Lower lobe of right lung (tissue), 2 donors: ENCODE data around the gene FLT1. TPM values are rescaled to one million over a fixed set of nuclear protein-coding genes. Genes with fewer than 3 reads are reported as not detected.

Experiments used
- ATAC-seq, 2 donors: fragments of 200-7000 bp; cut with Tn5 transposase; one replicate each; pipeline ENCODE4 v1.9.1; 2020 to 2022; ENCODE audit warnings: mild to moderate bottlenecking in 2 of 2, moderate library complexity in 2 of 2
- DNase-seq: peaks from one replicate; pipeline ENCODE4 v3.0.0-alpha.2; 2020
- H3K27ac ChIP-seq: fragments of 200-600 bp; one replicate; pipeline ENCODE4 v1.8.0; 2022
- H3K27me3 ChIP-seq: fragments of 200-600 bp; one replicate; pipeline ENCODE4 v1.8.0; 2022; ENCODE audit warnings: low read depth
- H3K36me3 ChIP-seq: fragments of 200-600 bp; one replicate; pipeline ENCODE4 v1.8.0; 2022; ENCODE audit warnings: mild to moderate bottlenecking
- H3K4me1 ChIP-seq: fragments of 200-600 bp; one replicate; pipeline ENCODE4 v1.8.0; 2022
- H3K4me3 ChIP-seq: fragments of 200-600 bp; one replicate; pipeline ENCODE4 v1.8.0; 2022; ENCODE audit warnings: mild to moderate bottlenecking
- H3K9me3 ChIP-seq: fragments of 200-600 bp; one replicate; pipeline ENCODE4 v1.8.0; 2022
- intact Hi-C: fragments of 100-400 bp; cut with DNase I; formaldehyde crosslinking; loops from one replicate; pipeline ENCODE4 v1.11.0; 2022
- total RNA-seq: library from RNA; stranded (reverse); fragmentation: NEBNext Ultra II Directional; extraction: Animal tissue kit (Norgen Biotek cat#: 25700); gene quantifications from one replicate; pipeline ENCODE4 v1.2.1, GENCODE V29; 2021
- TF ChIP-seq, protein P1 (sequence below): fragments of 200-600 bp; IDR thresholded peaks from one replicate; pipeline ENCODE4 v1.8.0; 2022; ENCODE audit warnings: antibody characterized with exemption, mild to moderate bottlenecking
- donor health status: DM: no; HTN: yes; CAD: no; lungs with severe emphysema.

Gene FLT1
- total RNA-seq, 1 donor from 2014 or later = 41.9 TPM

- TF ChIP-seq, protein P1, sequence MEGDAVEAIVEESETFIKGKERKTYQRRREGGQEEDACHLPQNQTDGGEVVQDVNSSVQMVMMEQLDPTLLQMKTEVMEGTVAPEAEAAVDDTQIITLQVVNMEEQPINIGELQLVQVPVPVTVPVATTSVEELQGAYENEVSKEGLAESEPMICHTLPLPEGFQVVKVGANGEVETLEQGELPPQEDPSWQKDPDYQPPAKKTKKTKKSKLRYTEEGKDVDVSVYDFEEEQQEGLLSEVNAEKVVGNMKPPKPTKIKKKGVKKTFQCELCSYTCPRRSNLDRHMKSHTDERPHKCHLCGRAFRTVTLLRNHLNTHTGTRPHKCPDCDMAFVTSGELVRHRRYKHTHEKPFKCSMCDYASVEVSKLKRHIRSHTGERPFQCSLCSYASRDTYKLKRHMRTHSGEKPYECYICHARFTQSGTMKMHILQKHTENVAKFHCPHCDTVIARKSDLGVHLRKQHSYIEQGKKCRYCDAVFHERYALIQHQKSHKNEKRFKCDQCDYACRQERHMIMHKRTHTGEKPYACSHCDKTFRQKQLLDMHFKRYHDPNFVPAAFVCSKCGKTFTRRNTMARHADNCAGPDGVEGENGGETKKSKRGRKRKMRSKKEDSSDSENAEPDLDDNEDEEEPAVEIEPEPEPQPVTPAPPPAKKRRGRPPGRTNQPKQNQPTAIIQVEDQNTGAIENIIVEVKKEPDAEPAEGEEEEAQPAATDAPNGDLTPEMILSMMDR = no peak
- Histone ChIP-seq H3K27ac (peak overlapping the region; percentile 62), H3K27me3 (peaks cover 32% of the 10 kb centered on the region), H3K4me1 (peaks cover 18% of the 10 kb centered on the region), H3K9me3 (no peaks in the 10 kb centered on the region), H3K36me3 (no peaks in the 10 kb centered on the region), H3K4me3 (peak overlapping the region; percentile 50)
- intact Hi-C loops = no loop called here
- peak; percentile 69 to 74 for ATAC-seq
- DNase-seq = peak; percentile 67
Observed at GRCh38 chr13:28532388-28533124, 37.6 kb upstream of the FLT1 start.

DNA sequence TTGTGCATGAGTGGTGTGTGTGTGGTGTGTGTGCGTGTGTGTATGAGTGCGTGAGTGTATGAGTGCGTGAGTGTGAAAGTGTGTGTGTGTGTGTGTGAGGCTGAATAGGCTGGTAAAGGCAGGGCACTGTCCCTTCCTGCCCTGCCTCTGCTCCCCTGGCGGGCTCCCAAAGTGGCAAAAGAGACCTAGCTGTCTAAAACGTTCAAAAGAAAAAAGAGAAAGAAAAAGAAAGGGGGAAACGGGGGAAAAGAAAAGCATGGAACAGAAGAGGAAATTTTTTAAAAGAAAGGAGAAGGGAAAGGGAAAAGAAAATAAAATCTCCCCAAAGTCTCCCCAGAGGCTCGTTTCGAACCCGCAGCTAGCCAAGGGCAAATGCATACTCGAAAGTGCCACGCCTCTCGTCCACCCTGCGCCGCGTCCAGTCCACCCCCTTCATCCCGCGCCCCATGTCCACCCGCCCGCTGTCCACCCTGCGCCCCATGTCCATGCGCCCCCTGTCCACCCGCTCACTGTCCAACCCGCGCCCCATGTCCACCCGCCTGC is 37.0 kb upstream of the FLT1 start:
- Histone ChIP-seq H3K27ac (peak overlapping the region; percentile 62), H3K4me3 (peak overlapping the region; percentile 50), H3K27me3 (peaks cover 32% of the 10 kb centered on the region), H3K9me3 (no peaks in the 10 kb centered on the region), H3K4me1 (peaks cover 18% of the 10 kb centered on the region), H3K36me3 (no peaks in the 10 kb centered on the region)
- ATAC-seq (peak in 1 of 2 donors; percentile 39), DNase-seq (no peak)
- TF ChIP-seq, protein P1 = no peak
- intact Hi-C loops = no loop called here

DNA sequence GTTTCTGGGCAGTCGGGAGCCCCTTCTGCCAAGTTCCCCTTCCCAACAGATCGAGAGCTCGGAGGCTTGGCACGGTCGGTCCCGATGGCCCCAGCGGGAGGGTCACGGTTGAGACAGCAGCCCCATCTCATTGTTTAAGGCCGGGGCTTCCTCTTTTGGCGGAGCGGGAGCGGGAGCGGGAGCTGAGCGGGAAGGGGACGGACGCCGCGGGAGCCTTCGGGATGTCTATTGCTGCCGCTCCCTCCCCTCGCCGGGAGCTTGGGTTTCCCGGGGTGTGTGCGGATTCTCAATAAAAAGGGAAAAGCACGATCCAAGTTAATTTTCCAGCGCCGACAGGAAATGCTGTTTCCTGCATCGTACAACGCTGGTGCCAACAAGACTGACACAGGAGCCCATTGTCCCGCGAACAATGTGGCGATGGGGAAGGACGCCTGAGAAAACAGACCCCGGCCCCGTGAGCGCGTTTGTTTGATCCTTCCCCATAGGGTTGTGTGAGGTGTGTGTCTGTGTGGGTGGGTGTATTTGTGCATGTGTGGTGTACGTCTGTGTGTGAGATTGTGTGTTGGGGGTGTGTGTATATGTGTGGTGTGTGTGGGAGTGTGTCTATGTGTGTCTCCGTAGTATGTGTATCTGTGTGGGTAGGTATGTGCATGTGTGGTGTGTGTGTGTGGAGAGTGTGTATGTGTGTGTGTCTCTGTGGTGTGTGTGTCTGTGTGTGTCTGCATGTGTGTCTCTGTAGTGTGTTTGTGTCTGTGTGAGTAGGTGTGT is 36.3 kb upstream of the FLT1 start:
- intact Hi-C loops = no loop called here
- no peaks in the 10 kb centered on the region for H3K36me3 ChIP-seq
- H3K4me1 ChIP-seq = peaks cover 18% of the 10 kb centered on the region
- ATAC-seq (peak; percentile 36 to 38), DNase-seq (peak; percentile 58)
- TF ChIP-seq, protein P1 = no peak
- peak overlapping the region; percentile 14 for H3K27ac ChIP-seq
- H3K27me3 ChIP-seq = peaks cover 32% of the 10 kb centered on the region
- peak overlapping the region; percentile 47 for H3K4me3 ChIP-seq
- no peaks in the 10 kb centered on the region for H3K9me3 ChIP-seq

GRCh38 chr13:28530729-28531076 is 35.8 kb upstream of the FLT1 start:
- H3K27ac ChIP-seq = peak overlapping the region; percentile 14
- intact Hi-C loops = no loop called here

GRCh38 chr13:28529836-28530235 is 34.9 kb upstream of the FLT1 start:
- H3K9me3 ChIP-seq = no peaks in the 10 kb centered on the region
- peaks cover 32% of the 10 kb centered on the region for H3K27me3 ChIP-seq
- no peak overlapping the region for H3K27ac ChIP-seq
- no peak for ATAC-seq
- H3K4me1 ChIP-seq = peaks cover 18% of the 10 kb centered on the region
- H3K4me3 ChIP-seq = no peak overlapping the region
- no peaks in the 10 kb centered on the region for H3K36me3 ChIP-seq
- intact Hi-C loops = no loop called here
- no peak for DNase-seq
- TF ChIP-seq, protein P1 = no peak

More at GRCh38 chr13:28530729-28531076, 35.8 kb upstream of the FLT1 start:
- DNase-seq (no peak), ATAC-seq (no peak)
- Histone ChIP-seq H3K36me3 (no peaks in the 10 kb centered on the region), H3K9me3 (no peaks in the 10 kb centered on the region), H3K4me1 (peaks cover 18% of the 10 kb centered on the region), H3K27me3 (peaks cover 32% of the 10 kb centered on the region), H3K4me3 (peak overlapping the region; percentile 47)
- TF ChIP-seq, protein P1 = no peak
